ENCODE measurements around the gene IGFN1. TPM values are rescaled to one million over a fixed set of nuclear protein-coding genes. Genes with fewer than 3 reads are reported as not detected.

IGFN1 gene
- total and polyA plus RNA-seq, 2 of the 8 experiments (the other 6 are each of a cell fraction or from before 2014, with no cell fraction given) = not detected

DNA sequence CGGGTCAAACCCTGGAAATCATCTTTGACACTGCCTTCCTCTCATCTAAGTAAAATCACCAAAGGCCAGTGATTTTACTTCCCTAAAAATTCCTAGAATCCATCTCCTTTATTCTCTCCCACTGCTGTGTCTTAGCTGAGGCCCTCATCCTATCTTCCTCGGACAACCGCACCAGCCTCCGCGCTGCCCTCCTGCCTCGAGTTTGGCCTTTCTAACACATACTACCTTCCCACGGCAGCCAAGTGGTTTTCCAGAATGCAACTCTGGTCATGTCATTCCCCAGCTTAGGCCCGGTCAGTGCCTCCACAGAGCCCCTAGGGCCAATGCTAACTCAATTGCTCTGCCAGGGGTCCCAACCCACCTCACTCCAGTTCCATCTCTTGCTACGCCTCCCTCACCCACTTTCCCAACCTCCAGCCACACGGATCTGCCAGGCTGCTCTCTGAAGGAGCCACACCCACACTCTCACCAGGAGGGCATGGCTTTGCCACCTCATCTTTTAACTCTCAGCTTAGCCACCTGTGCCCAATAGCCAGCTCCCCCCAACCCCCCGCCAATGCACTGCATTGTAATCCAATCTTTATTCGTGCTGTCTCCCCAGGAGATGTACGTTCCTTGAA lies 43.1 kb upstream of the IGFN1 start:
- CTCF ChIA-PET (ENCODE audit: partially characterized antibody) = interaction anchor here (0.6 to 4.3 kb wide), 9 partner anchors 9 to 169 kb away, joined by 3 to 32 read pairs (median 4); no protein-coding TSS in a partner anchor
- Histone ChIP-seq H2BK15ac (ENCODE audit: low read length) (no peak overlapping the region), H3K9ac (replicated peaks in 1 of 4; ENCODE audit: extremely low read depth in 1 of 4, low read depth in 3 of 4, low read length in 3 of 4) (no peak overlapping the region), H2BK5ac (ENCODE audit: low read depth, low read length) (no peak overlapping the region), H3K27ac (ENCODE audit: low read depth, low read length) (no peak overlapping the region), H3K36me3 (ENCODE audit: control insufficient read depth in 2 of 4, insufficient read depth in 4 of 4, low read length in 3 of 4) (peaks cover 51 to 88% (median 83%) of the 10 kb centered on the region in 4 experiments), H2BK120ac (replicated peaks; ENCODE audit: low read depth, low read length) (no peak overlapping the region), H3K56ac (replicated peaks; ENCODE audit: insufficient read length, low read depth, low read length) (no peak overlapping the region), H2AFZ (ENCODE audit: low read length) (no peak overlapping the region), H2BK20ac (ENCODE audit: low read length) (no peak overlapping the region), H3K4ac (replicated peaks; ENCODE audit: insufficient read length, low read depth, low read length) (no peak overlapping the region), H4K5ac (ENCODE audit: insufficient read length, low read depth, low read length) (no peak overlapping the region), H4K20me1 (replicated peaks in 1 of 2; ENCODE audit: control insufficient read depth in 1 of 2, insufficient read depth in 2 of 2, low read length in 2 of 2) (peaks cover 11 to 18% of the 10 kb centered on the region in 2 experiments), H2AK5ac (ENCODE audit: low read depth, low read length) (no peak overlapping the region), H3K18ac (ENCODE audit: extremely low read depth, low read length) (no peak overlapping the region), H3K27me3 (replicated peaks in 1 of 4; ENCODE audit: control insufficient read depth in 3 of 4, extremely low read depth in 1 of 4, insufficient read depth in 3 of 4, low read length in 3 of 4) (no peaks in the 10 kb centered on the region), H3K79me1 (ENCODE audit: low read depth, low read length) (no peaks in the 10 kb centered on the region), H4K8ac (ENCODE audit: extremely low read depth, insufficient read depth, low read length) (no peak overlapping the region), H3K4me2 (ENCODE audit: insufficient read depth in 1 of 2, low read depth in 2 of 2, low read length in 2 of 2) (no peak overlapping the region), H3K9me3 (ENCODE audit: insufficient read depth in 2 of 2, low read depth in 1 of 2, low read length in 1 of 2) (no peaks in the 10 kb centered on the region), H3K4me3 (ENCODE audit: extremely low read depth in 1 of 4, insufficient read depth in 2 of 4, low read depth in 3 of 4, low read length in 4 of 4) (no peak overlapping the region), H4K91ac (replicated peaks; ENCODE audit: insufficient read length, low read length) (no peak overlapping the region), H3K23ac (ENCODE audit: insufficient read length) (no peak overlapping the region), H2BK12ac (ENCODE audit: low read depth, low read length) (no peak overlapping the region), H3K4me1 (replicated peaks in 1 of 4; ENCODE audit: control insufficient read depth in 3 of 4, insufficient read depth in 4 of 4, low read length in 3 of 4) (no peaks in the 10 kb centered on the region), H3K79me2 (ENCODE audit: control insufficient read depth in 1 of 2, insufficient read depth in 2 of 2, low read length in 2 of 2) (peaks cover 0 to 3% of the 10 kb centered on the region in 2 experiments; a peak in 1 of 4 replicates), H3K14ac (ENCODE audit: insufficient read length) (no peak overlapping the region), H3K23me2 (ENCODE audit: low read depth, low read length) (no peaks in the 10 kb centered on the region)
- DNase-seq (ENCODE audit: low read depth in 1 of 2, low spot score in 2 of 2) (no peak), FAIRE-seq (no peak)
- 81% methylated on average over 13 of the region's 13 CpGs; no CpG with 5 or more reads in 1 of the 2 experiments for WGBS, 2 experiments (ENCODE audit: extremely low coverage in 1 of 2, insufficient coverage in 1 of 2, insufficient read length in 1 of 2, insufficient replicate concordance in 2 of 2, low coverage in 1 of 2, low lambda C conversion rate in 2 of 2, missing lambda C conversion rate in 1 of 2)
- no peak for TF ChIP-seq KDM4A (IDR thresholded peaks at IDR 0.05; ENCODE audit: low read depth, low read length, severe bottlenecking)
- no peak for TF ChIP-seq SIX5 (IDR thresholded peaks at IDR 0.05; ENCODE audit: low read depth, low read length)
- TF ChIP-seq TEAD4 (IDR thresholded peaks at IDR 0.05; ENCODE audit: low read depth, low read length) = no peak
- POLR2A ChIA-PET (ENCODE audit: partially characterized antibody) = interaction anchor here (1.0 to 3.8 kb wide), 3 partner anchors 9 to 22 kb away, joined by 3 to 28 read pairs (median 4); no protein-coding TSS in a partner anchor

Measured in H1 (cell line).